Lower leg skin (tissue), 3 donors: ENCODE results near the gene THUMPD2.

Experiments
- POLR2A ChIP-seq, 2 donors: fragments of 450-650 bp; IDR thresholded peaks; one replicate each; pipeline ENCODE4 v1.6.1; 2016 to 2017; ENCODE audit warnings: antibody characterized with exemption in 2 of 2, mild to moderate bottlenecking in 1 of 2, moderate library complexity in 1 of 2
- TF ChIP-seq, protein P1 (sequence below), 3 donors: fragments of 450-650 bp; IDR thresholded peaks; one replicate each; pipeline ENCODE4 v1.5.1; 2016; ENCODE audit warnings: antibody characterized with exemption in 3 of 3, mild to moderate bottlenecking in 3 of 3, moderate library complexity in 2 of 3

GRCh38 chr2:39708003-39708402 is 71.1 kb downstream of the THUMPD2 start:
- TF ChIP-seq, protein P1, sequence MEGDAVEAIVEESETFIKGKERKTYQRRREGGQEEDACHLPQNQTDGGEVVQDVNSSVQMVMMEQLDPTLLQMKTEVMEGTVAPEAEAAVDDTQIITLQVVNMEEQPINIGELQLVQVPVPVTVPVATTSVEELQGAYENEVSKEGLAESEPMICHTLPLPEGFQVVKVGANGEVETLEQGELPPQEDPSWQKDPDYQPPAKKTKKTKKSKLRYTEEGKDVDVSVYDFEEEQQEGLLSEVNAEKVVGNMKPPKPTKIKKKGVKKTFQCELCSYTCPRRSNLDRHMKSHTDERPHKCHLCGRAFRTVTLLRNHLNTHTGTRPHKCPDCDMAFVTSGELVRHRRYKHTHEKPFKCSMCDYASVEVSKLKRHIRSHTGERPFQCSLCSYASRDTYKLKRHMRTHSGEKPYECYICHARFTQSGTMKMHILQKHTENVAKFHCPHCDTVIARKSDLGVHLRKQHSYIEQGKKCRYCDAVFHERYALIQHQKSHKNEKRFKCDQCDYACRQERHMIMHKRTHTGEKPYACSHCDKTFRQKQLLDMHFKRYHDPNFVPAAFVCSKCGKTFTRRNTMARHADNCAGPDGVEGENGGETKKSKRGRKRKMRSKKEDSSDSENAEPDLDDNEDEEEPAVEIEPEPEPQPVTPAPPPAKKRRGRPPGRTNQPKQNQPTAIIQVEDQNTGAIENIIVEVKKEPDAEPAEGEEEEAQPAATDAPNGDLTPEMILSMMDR (IDR thresholded peaks at IDR 0.05): no peak
- TF ChIP-seq POLR2A (IDR thresholded peaks at IDR 0.05): no peak
